HepG2 (cell line): ENCODE results near the gene DIABLO. TPM values are rescaled to one million over a fixed set of nuclear protein-coding genes. Genes with fewer than 3 reads are reported as not detected.

ENCODE experiments used
- ATAC-seq: fragments of 200-7000 bp; cut with Tn5 transposase; 3 replicates; pipeline ENCODE4 v1.9.1; 2020; ENCODE audit warnings: mild to moderate bottlenecking, moderate library complexity
- BruUV-seq: library from RNA; stranded (reverse); fragments of 400-500 nt; replicated peaks from 2 replicates; lab custom pipeline; 2021; lab: Mats Ljungman, UMichigan
- CTCF ChIA-PET: fragments of 300-600 bp; formaldehyde crosslinking; extraction: SDS; loops from one replicate; lab custom pipeline; 2021; ENCODE audit warnings: low total read pairs, inconsistent platforms, low intra/inter-chr PET ratio; lab: Yijun Ruan, JAX
- POLR2A ChIA-PET: fragments of 350-600 bp; sonication (Branson Sonifier 250); formaldehyde crosslinking; loops from one replicate; lab custom pipeline; 2020; ENCODE audit warnings: antibody characterized with exemption, inconsistent platforms; lab: Yijun Ruan, JAX
- DNase-seq: peaks from one replicate; pipeline ENCODE4 v3.0.0-alpha.2; 2015; ENCODE audit warnings: low spot score
- FAIRE-seq: peaks from 3 replicates; lab custom pipeline; 2011; peaks lifted over from hg19 to GRCh38; lab: Jason Lieb, UNC
- H2AFZ ChIP-seq: one replicate; pipeline ENCODE4 v1.6.1; 2011; ENCODE audit warnings: low read length, inconsistent platforms
- H3K27ac ChIP-seq: fragments of 300-600 bp; 3 replicates; pipeline ENCODE4 v1.8.0; 2011; ENCODE audit warnings: mixed run types, mild to moderate bottlenecking, mixed read lengths, low read length, inconsistent platforms; ENCODE audit not compliant: insufficient read depth; ENCODE audit errors: extremely low read length
- H3K27me3 ChIP-seq, 2 experiments: fragments of 200-600 bp in 1 of 2; 2 replicates in 1 of 2; 3 replicates in 1 of 2; pipeline versions ENCODE4 v1.6.0 to v1.8.0; 2011; ENCODE audit warnings: low read length in 2 of 2, mild to moderate bottlenecking in 2 of 2, moderate library complexity in 2 of 2, inconsistent platforms in 1 of 2; ENCODE audit not compliant: insufficient read depth in 2 of 2, control insufficient read depth in 1 of 2
- H3K36me3 ChIP-seq, 2 experiments: fragments of 200-600 bp in 1 of 2; replicated peaks in 1 of 2; 2 replicates in 1 of 2; 3 replicates in 1 of 2; pipeline versions ENCODE4 v1.5.1 to v1.8.0; 2011; ENCODE audit warnings: low read length in 2 of 2, inconsistent platforms in 1 of 2; ENCODE audit not compliant: insufficient read depth in 2 of 2, control insufficient read depth in 1 of 2
- H3K4me1 ChIP-seq: 2 replicates; pipeline ENCODE4 v1.5.1; 2012; ENCODE audit warnings: low read length, inconsistent platforms; ENCODE audit not compliant: insufficient read depth
- H3K4me2 ChIP-seq: 2 replicates; pipeline ENCODE4 v1.6.0; 2011; ENCODE audit warnings: low read depth, low read length, inconsistent platforms
- H3K4me3 ChIP-seq, 3 experiments: fragments of 200-600 bp in 1 of 3; sonication (generic), shearing (Covaris generic) in 1 of 3; replicated peaks in 1 of 3; 2 replicates each; pipeline ENCODE4 v1.5.1; 2011 to 2016; ENCODE audit warnings: low read length in 3 of 3, inconsistent platforms in 2 of 3, low read depth in 2 of 3, mild to moderate bottlenecking in 2 of 3, control low read depth in 1 of 3, mixed read lengths in 1 of 3; ENCODE audit not compliant: insufficient read depth in 1 of 3
- H3K79me2 ChIP-seq: one replicate; pipeline ENCODE4 v1.6.1; 2011; ENCODE audit warnings: low read length, inconsistent platforms; ENCODE audit not compliant: insufficient read depth
- H3K9ac ChIP-seq: 2 replicates; pipeline ENCODE4 v1.6.0; 2011; ENCODE audit warnings: mild to moderate bottlenecking, low read depth, low read length, inconsistent platforms; ENCODE audit not compliant: insufficient read depth
- H3K9me3 ChIP-seq: 2 replicates; pipeline ENCODE4 v1.5.1; 2012; ENCODE audit warnings: mild to moderate bottlenecking, low read length
- H4K20me1 ChIP-seq: 2 replicates; pipeline ENCODE4 v1.6.0; 2011; ENCODE audit warnings: inconsistent platforms, mild to moderate bottlenecking, low read length, moderate library complexity; ENCODE audit not compliant: insufficient read depth
- AGO2 ChIP-seq: fragments of 200-400 bp; formaldehyde crosslinking; optimal IDR thresholded peaks from 2 replicates; pipeline ENCODE3; 2017; ENCODE audit warnings: mild to moderate bottlenecking, low read depth, low read length, moderate library complexity
- ARID5B ChIP-seq: IDR thresholded peaks from 2 replicates; pipeline ENCODE4 v1.4.0; 2020; ENCODE audit warnings: mild to moderate bottlenecking, missing genetic modification reagents
- CCDC6 ChIP-seq: sonication (generic); formaldehyde crosslinking; IDR thresholded peaks from 2 replicates; pipeline ENCODE4 v1.8.1; 2022; ENCODE audit warnings: mild to moderate bottlenecking, missing genetic modification reagents, moderate library complexity
- NFE2 ChIP-seq: sonication (generic); formaldehyde crosslinking; IDR thresholded peaks from 2 replicates; pipeline ENCODE4 v1.4.0; 2020; ENCODE audit warnings: missing genetic modification reagents
- NR2F2 ChIP-seq: IDR thresholded peaks from 2 replicates; pipeline ENCODE4 v1.6.1; 2012; ENCODE audit warnings: low read depth, inconsistent platforms, borderline replicate concordance
- ONECUT2 ChIP-seq: sonication (generic); formaldehyde crosslinking; IDR thresholded peaks from 2 replicates; pipeline ENCODE4 v1.4.0; 2020; ENCODE audit warnings: missing genetic modification reagents
- RCOR2 ChIP-seq: IDR thresholded peaks from 2 replicates; pipeline ENCODE4 v1.6.1; 2016; ENCODE audit warnings: missing biosample characterization, missing genetic modification reagents
- ZKSCAN8 ChIP-seq: IDR thresholded peaks from 2 replicates; pipeline ENCODE4 v1.6.1; 2016; ENCODE audit warnings: borderline replicate concordance, missing genetic modification reagents, missing compliant biosample characterization
- ZNF256 ChIP-seq: sonication (generic); formaldehyde crosslinking; conservative IDR thresholded peaks from 2 replicates; pipeline ENCODE4 v1.4.0; 2020; ENCODE audit warnings: missing genetic modification reagents
- WGBS: methylation state at CpG from one replicate; pipeline ENCODE4 v1.1.6; 2017; ENCODE audit warnings: low lambda C conversion rate; 5-methylcytosine and 5-hydroxymethylcytosine counted together
- in situ Hi-C: cut with HindIII; loops from 2 replicates; pipeline ENCODE4 v1.10.0; 2017; ENCODE audit warnings: low pct_unique_long_range_greater_than_20kb; ENCODE audit not compliant: extremely low pct_ligation_motif_present
- intact Hi-C: fragments of 100-400 bp; cut with micrococcal nuclease; formaldehyde crosslinking; loops from one replicate; pipeline ENCODE4 v1.10.0; 2022; ENCODE audit not compliant: unreplicated experiment
- polyA plus RNA-seq, 8 experiments: library from polyadenylated mRNA; depleted of rRNA in 3 of 8; stranded (reverse) in 7 of 8; unstranded in 1 of 8; fragments of >200 nt; fragmentation: Illumina TruSeq in 4 of 8; extraction: Trizol in 4 of 8; gene quantifications; 2 replicates each; pipeline versions ENCODE4 v1.2.1 to v1.2.3, GENCODE V29; 2011 to 2016; ENCODE audit warnings: low read depth in 4 of 8, missing spikeins in 1 of 8, mixed read lengths in 1 of 8; ENCODE audit not compliant: insufficient read depth in 1 of 8
- total RNA-seq, 5 experiments: library from RNA; depleted of rRNA; stranded (reverse); fragments of >200 nt; fragmentation: Illumina TruSeq; extraction: Trizol; gene quantifications; 2 replicates each; pipeline ENCODE4 v1.2.3, GENCODE V29; 2016; ENCODE audit warnings: low read depth in 1 of 5
- TF ChIP-seq, protein P1 (sequence below): IDR thresholded peaks from 2 replicates; pipeline ENCODE4 v1.6.1; 2018; ENCODE audit warnings: missing genetic modification reagents
- TF ChIP-seq, protein P2 (sequence below): sonication (generic); formaldehyde crosslinking; IDR thresholded peaks from 2 replicates; pipeline ENCODE4 v1.5.0; 2020; ENCODE audit warnings: missing genetic modification reagents

The DIABLO gene
- total and polyA plus RNA-seq, 2 of the 13 experiments (the other 11 are each of a cell fraction or from before 2014, with no cell fraction given), result 20.7 to 70.9 TPM

GRCh38 chr12:122208073-122208820 is 17.6 kb downstream of the DIABLO start:
- Histone ChIP-seq H4K20me1 (0 out of 2 replicates have a peak, but pooled peaks cover 2% of the 10 kb centered on the region), H3K4me2 (no peak overlapping the region), H3K36me3 (peaks cover 16 to 40% of the 10 kb centered on the region in 2 experiments), H3K27me3 (peaks cover 6 to 19% of the 10 kb centered on the region in 2 experiments), H3K79me2 (no peaks in the 10 kb centered on the region), H3K9ac (no peak overlapping the region), H3K9me3 (no peaks in the 10 kb centered on the region), H3K4me3 (no peak overlapping the region), H2AFZ (no peak overlapping the region), H3K27ac (no peak overlapping the region), H3K4me1 (no peaks in the 10 kb centered on the region)
- TSS peak; percentile 48 for BruUV-seq
- CTCF ChIA-PET, result no interaction called here
- no peak for TF ChIP-seq ZNF256
- TF ChIP-seq AGO2, result peak; percentile 54
- TF ChIP-seq RCOR2 (CRISPR knock-in tag), result no peak
- DNase-seq, result no peak
- intact Hi-C loops (no loop called here), in situ Hi-C loops (no loop called here)
- ATAC-seq, result no peak
- over 99% methylated on average over 18 of the region's 18 CpGs for WGBS
- no peak for FAIRE-seq
- POLR2A ChIA-PET, result interaction anchor here (0.8 to 1.6 kb wide), 2 partner anchors 12 to 17 kb away, joined by 3 read pairs; no protein-coding TSS in a partner anchor

DNA sequence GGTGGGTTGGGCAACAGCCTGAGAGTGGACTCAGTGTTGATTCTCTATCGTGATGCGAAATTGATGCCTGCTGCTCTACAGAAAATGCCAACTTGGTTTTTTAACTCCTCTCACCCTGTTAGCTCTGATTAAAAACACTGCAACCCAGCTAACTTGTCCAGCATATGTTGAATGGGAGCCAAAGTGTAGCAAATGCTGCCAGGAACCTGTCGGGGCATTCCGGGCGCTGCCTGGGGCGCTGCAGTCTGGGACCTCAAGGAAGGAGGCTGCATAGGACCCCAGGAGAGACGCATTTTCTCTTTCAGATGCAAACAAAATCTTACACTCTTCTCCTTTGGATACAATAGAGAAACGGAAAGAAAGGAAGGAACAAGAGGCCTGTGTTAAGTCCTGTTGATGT is 18.5 kb downstream of the DIABLO start:
- H3K9ac ChIP-seq, result no peak overlapping the region
- 0 out of 2 replicates have a peak, but pooled peaks cover 2% of the 10 kb centered on the region for H4K20me1 ChIP-seq
- H3K79me2 ChIP-seq, result no peaks in the 10 kb centered on the region
- peaks cover 12 to 32% of the 10 kb centered on the region in 2 experiments for H3K36me3 ChIP-seq
- no peak overlapping the region for H3K4me3 ChIP-seq
- TF ChIP-seq ZKSCAN8 (CRISPR knock-in tag) (no peak), ARID5B (no peak), NR2F2 (no peak), ONECUT2 (CRISPR knock-in tag) (no peak), NFE2 (CRISPR knock-in tag) (no peak), CCDC6 (CRISPR knock-in tag) (no peak)
- TF ChIP-seq, protein P1, sequence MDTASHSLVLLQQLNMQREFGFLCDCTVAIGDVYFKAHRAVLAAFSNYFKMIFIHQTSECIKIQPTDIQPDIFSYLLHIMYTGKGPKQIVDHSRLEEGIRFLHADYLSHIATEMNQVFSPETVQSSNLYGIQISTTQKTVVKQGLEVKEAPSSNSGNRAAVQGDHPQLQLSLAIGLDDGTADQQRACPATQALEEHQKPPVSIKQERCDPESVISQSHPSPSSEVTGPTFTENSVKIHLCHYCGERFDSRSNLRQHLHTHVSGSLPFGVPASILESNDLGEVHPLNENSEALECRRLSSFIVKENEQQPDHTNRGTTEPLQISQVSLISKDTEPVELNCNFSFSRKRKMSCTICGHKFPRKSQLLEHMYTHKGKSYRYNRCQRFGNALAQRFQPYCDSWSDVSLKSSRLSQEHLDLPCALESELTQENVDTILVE, result no peak
- TF ChIP-seq, protein P2, sequence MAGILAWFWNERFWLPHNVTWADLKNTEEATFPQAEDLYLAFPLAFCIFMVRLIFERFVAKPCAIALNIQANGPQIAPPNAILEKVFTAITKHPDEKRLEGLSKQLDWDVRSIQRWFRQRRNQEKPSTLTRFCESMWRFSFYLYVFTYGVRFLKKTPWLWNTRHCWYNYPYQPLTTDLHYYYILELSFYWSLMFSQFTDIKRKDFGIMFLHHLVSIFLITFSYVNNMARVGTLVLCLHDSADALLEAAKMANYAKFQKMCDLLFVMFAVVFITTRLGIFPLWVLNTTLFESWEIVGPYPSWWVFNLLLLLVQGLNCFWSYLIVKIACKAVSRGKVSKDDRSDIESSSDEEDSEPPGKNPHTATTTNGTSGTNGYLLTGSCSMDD, result no peak
- BruUV-seq, result no TSS peak
- intact Hi-C loops (no loop called here), in situ Hi-C loops (no loop called here)
- H2AFZ ChIP-seq, result no peak overlapping the region
- ATAC-seq, result no peak
- no peak overlapping the region for H3K27ac ChIP-seq
- no peaks in the 10 kb centered on the region for H3K9me3 ChIP-seq
- H3K4me2 ChIP-seq, result no peak overlapping the region
- H3K4me1 ChIP-seq, result peaks cover 8% of the 10 kb centered on the region; the same call in 1 of the 2 replicates
- CTCF ChIA-PET, result no interaction called here
- POLR2A ChIA-PET, result interaction anchor here (1.6 kb wide), 1 partner anchor 18 kb away, joined by 3 read pairs; no protein-coding TSS in a partner anchor
- FAIRE-seq, result no peak
- peaks cover 6 to 27% of the 10 kb centered on the region in 2 experiments for H3K27me3 ChIP-seq
- DNase-seq, result no peak
- whole genome bisulfite sequencing, result 95% methylated on average over 8 of the region's 8 CpGs
